Activated CD4-positive, alpha-beta T cell treated with anti-CD3 and anti-CD28 coated beads for 48 hours (primary cell): ENCODE results near the gene TEX14.

Source experiments
- DNase-seq: peaks from one replicate; pipeline ENCODE4 v3.0.0-alpha.2; 2020

TEX14 gene

DNA sequence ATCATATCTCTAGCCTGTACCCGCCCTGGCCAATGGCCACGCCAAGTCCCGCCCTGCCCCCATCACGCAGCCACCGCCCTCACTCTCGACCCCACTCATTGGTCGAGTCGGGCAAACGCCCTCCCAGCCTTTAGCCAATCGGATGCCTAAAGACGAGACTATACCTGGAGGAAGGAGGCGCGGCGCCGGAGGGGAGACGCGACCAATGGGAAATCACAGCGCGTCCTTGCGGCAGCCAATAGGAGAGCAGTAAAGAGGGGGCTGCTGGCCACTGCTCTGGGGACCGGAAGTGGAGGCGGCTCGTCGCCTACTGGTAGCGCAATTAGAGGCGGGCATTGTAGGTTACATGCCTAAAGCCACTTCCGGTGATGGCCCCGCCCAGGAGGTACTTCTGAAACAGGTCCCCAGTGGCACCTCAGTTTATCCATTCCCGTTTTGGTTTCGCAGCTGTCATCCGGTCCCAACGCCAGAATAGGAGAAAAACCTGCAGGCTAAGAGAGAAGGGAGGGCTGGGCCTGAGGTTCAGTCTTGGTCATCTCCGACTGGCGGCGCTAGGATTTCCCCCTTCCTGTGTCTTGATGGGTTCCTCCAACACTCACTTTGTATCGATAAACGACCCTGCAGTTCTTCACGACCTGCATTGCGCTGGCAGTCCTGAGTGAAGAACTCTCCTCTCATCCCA is 173.8 kb downstream of the TEX14 start:
- DNase-seq: peak; percentile 100

DNA sequence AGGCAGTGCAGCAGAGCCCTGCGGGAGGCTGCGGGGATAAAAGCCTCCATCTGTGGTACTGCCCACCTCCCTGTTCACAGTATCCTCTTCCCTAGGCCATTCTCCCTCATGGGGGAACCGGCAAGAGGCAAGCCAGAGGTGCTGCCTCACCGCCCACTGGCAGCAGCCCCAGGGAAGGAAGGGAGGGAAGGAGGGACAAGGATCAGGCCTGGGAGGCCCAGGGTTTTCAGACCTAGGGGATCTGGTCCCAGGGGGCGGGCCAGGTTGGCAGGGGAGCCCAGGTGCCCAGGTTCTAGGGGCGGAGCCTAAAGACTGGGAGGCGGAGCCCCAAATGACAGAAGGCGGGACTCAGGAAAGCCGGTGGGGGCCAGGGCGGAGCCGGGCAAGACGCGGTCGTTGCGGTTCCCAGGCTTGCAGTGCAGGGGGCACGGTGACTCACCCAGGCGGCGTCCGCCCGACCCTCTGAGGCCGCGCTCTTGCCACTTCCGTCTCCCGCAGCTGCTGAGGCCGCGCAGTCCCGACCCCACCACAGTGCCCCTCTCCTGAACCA is 174.4 kb downstream of the TEX14 start:
- no peak for DNase-seq

DNA sequence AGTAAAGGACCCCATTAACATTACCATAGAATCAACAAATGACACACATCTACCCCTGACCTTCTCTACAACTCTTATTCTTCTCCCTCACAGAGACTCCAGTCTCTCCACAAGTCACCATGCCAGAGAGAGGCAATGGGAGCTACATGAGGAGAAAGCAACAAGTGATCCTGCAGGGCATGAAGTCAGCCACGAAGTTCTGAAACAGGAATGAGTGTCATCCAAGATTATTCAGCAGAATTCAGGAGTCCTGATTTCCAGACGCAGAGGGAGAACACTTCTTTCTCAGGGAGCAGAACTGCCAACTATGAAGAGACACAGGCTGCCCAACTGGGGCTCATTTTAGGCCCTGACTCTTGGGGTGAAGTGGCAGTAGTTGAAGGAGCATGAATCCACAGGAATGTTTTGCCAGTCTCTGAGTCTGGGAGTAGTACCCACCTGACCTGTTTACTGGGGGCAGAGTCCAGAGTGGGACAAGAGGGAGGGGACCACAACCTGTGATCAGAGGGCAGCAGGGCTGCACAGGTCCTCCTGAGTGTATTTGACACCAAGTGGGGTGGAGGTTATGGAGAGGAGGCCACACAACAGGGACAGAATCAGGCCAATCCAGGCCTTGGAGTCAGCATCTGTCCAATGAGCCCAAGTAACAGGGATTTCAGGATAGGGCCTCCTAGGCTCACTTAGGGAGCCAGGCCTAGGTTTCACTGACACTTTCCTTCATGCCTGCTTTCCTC is 175.0 kb downstream of the TEX14 start:
- DNase-seq: no peak

DNA sequence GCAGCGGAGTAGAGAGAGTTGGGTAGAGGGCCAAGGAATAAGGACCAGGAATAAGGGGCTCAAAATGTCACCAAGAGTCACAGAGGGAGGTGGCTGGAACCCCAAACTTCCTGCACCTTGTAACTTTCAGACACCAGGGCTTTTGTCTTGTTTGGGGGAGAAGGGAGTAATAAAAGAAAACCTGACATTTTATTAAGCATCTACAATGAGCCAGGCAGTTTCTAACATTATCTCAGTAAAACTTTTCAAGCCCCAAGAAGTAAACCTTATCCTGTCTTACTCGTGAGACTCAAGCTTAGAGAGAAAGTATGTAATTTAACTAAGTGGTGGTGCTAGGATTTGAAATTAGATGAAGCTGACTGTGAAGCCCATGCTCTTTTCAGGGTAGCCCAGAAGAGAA is 176.6 kb downstream of the TEX14 start:
- no peak for DNase-seq

DNA sequence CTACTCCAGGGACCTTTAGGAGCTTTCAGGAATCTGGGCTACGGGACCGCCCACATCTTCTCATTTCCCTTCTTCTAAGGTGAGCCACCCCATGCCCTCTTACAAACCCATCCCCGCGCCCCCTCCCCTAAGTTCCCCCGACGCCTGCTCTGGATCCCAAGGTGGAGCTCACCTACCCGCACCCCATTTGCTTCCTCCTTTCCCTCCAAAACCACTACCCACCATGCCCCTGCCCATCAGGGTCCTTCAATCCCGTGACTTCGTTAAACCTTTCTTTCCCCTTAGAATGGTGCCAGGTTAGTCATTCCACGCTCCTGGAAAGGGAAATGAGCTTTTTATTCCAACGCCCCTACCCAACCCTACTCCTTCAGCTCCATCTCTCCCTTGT is 177.1 kb downstream of the TEX14 start:
- no peak for DNase-seq

DNA sequence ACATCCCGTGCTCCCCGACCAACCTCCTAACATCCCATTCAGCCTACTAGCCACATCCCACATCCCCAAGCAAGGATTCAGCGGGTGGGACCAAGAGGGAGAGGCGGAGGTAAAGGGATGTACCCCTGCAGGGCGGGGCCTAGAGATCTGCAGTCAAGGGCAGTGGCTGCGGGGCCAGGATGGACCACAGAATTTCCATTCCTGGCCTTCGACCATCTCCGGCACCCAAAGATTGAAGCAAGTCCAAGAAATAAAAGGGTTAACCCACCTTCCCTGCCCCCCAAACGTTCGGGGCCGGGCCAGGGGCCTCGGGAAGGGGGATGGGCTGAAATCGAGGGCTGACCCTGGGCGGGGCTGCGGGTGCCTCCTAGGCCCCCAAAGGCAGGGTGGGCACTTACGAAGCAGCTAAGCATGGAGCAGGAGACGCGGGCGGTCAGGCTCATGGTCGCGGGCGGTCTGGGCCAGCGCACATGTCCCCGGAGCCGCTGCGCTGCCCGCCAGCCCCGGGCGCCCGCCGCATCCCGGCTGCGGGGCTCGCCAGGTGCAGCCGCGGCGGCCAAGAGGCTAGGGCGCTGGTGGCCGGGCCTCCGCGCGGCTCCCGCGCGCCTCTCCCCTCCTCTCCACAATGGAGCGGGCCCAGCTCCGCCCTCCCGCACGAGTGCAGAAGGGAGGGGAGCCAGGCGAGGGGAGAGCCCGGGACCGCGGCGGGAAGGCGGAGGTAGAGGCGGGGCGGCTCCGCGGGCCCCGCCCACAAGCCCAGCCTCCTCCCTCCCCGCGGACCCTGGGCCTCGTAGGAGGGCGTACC is 177.7 kb downstream of the TEX14 start, which contains the start of gene MTMR4:
TSS of gene MTMR4 (minus strand) at position 674 of the 805 bp plus-strand sequence. CDS start at position 443, 231 bp downstream.
- peak; percentile 84 for DNase-seq

DNA sequence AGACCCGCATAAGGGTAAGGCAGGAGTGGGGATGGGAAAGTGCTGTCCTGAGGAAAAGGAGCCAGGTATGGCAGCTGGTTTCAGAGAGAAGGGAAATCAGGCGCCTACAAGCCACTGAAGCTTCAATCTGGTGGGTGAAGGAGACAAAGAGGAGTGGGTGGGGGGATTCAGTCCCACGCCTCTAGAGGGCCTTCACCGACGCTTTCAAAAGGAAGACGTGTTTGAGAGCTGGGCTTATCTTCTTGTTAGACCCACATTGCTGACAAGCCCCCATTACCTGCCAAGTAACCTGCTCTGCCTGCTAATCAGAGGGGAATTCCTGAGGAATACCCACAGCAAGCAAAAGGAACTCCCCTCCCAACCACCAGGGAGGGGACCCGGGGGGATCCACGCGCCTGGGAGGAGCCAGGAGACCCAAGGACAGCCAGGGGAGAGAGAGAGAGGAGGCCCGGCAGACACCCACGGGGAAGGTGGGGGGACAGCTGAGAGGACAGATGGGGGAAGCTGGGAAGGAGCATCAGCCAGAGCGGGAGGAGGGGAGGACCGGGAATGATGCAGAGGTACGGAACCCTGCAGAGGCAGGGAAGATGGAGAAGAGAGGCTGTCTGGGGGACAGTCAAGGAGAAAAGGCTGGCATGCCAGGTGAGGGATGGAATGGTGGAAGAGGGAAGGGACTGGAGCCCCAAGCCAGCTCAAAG is 178.4 kb downstream of the TEX14 start:
- DNase-seq: peak; percentile 22

DNA sequence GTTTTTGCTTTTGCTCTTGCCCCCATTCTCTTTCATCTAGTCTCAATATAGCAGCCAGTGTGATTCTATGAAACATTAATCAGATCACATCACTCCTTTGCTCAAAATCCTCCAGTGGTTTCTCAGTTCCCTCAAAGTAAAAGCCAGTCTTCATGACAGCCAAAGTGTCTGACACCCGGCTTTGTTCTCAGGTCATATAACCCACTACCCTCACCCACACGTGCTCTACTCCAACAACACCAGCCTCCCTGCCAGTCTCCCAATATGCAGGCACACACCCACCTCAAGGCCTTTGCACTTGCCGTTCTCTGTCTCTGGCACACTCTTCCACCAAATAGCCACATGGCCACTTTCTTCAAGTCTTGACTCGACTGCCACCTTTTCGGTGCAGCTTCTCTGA is 181.8 kb downstream of the TEX14 start:
- DNase-seq: no peak

DNA sequence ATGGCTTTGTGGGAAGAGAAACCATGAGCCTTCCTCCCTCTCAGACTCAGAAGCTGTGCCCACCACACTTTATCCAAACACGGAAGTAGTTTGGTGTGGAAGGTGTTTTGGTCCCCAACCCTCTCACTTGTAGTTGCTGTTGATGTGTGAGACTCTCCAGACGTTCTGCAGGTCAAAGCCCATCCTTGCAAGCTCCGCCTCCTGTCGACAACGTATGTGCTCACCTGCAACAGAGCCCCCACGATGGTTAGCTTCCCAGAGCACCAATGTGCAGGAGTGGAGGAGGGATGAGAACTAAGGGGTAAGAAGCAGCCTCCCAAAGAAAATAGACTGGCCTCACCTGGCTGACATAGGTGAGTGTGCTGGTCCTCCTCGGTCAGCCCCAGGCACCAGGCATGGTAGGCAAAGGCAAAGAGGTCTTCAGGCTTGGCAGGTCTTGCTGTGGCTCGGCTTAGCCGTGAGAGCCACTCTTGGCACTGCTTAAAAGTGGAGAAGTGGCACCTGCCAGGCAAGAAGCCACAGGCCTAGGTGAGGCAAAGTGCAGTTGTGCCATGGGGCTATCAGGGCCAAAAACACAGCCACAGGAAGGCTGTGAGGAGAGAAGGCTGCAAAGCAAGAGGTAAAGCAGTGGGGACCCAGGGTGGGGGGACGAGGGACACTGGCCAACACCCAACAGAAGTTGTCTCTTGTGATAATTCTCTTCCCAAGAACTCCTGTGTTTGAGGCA is 183.3 kb downstream of the TEX14 start:
- no peak for DNase-seq

DNA sequence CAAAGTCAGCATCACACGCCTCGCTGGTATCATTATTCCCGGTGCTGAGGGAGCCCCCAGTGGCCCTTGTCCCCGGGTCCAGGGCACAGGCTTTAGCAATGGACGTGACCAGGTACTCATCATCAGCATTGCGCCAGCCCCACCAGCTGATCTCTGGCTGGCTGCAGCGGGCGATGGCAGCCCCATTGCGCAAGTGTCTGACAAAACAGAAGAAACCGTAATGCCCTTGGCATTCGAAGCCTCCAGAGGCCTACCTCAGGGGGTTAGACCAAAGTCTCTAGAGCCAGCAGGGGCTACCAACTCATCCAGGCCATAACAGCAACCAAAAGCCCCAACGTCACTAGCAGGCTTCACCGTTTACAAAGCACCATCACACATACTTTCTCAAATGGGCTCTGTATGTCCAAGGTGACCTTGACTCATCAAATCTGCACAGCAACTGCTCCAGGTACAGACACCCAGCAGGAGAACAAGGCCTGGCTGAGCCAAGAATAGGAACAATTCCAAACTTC is 184.7 kb downstream of the TEX14 start:
- no peak for DNase-seq
